A673 (cell line): ENCODE results near the gene ABCC10. TPM values are rescaled to one million over a fixed set of nuclear protein-coding genes. Genes with fewer than 3 reads are reported as not detected.
A peak's percentile ranks its signal among the peaks of the same experiment; 100 is the strongest.

Source experiments
- BruUV-seq: library from RNA; stranded (reverse); fragments of 400-500 nt; replicated peaks from 2 replicates; lab custom pipeline; 2021; lab: Mats Ljungman, UMichigan
- CTCF ChIA-PET: fragments of 300-600 bp; sonication (Branson Sonifier 250); formaldehyde crosslinking; loops from one replicate; lab custom pipeline; 2022; ENCODE audit warnings: antibody characterized with exemption; lab: Charles Lee
- POLR2A ChIA-PET: fragments of 300-600 bp; sonication (Branson Sonifier 250); formaldehyde crosslinking; loops from one replicate; lab custom pipeline; 2022; ENCODE audit warnings: antibody characterized with exemption; ENCODE audit not compliant: low non-redundant PET; lab: Charles Lee
- DNase-seq: peaks from one replicate; pipeline ENCODE4 v3.0.0-alpha.2; 2015; ENCODE audit warnings: low spot score
- H3K27ac ChIP-seq: fragments of 200-600 bp; sonication (generic); 2 replicates; pipeline ENCODE4 v1.5.1; 2016; ENCODE audit warnings: mixed run types, low read depth, mild to moderate bottlenecking, mixed read lengths, antibody characterized with exemption, low read length; ENCODE audit not compliant: poor library complexity, severe bottlenecking
- H3K27me3 ChIP-seq: fragments of 200-600 bp; sonication (generic); replicated peaks from 2 replicates; pipeline ENCODE4 v1.6.1; 2017; ENCODE audit warnings: mixed run types, low read depth, mild to moderate bottlenecking, mixed read lengths, antibody characterized with exemption, low read length; ENCODE audit not compliant: insufficient read depth, poor library complexity
- H3K36me3 ChIP-seq: fragments of 200-600 bp; sonication (generic); 2 replicates; pipeline ENCODE4 v1.6.1; 2016; ENCODE audit warnings: mixed run types, mild to moderate bottlenecking, mixed read lengths, antibody characterized with exemption, low read length; ENCODE audit not compliant: insufficient read depth, poor library complexity, severe bottlenecking
- H3K4me1 ChIP-seq: fragments of 200-600 bp; sonication (generic); 2 replicates; pipeline ENCODE4 v1.6.1; 2017; ENCODE audit warnings: mixed run types, mild to moderate bottlenecking, mixed read lengths, antibody characterized with exemption, low read length; ENCODE audit not compliant: insufficient read depth, poor library complexity, severe bottlenecking
- H3K4me3 ChIP-seq: fragments of 200-600 bp; sonication (generic); 2 replicates; pipeline ENCODE4 v1.5.1; 2016; ENCODE audit warnings: low read depth, mixed run types, mild to moderate bottlenecking, mixed read lengths, low read length; ENCODE audit not compliant: poor library complexity, severe bottlenecking
- H3K9me3 ChIP-seq: fragments of 200-600 bp; sonication (generic); 2 replicates; pipeline ENCODE4 v1.6.1; 2016; ENCODE audit warnings: mixed run types, low read depth, mild to moderate bottlenecking, mixed read lengths, antibody characterized with exemption, low read length; ENCODE audit not compliant: poor library complexity, severe bottlenecking
- EZH2 ChIP-seq: fragments of 200-600 bp; sonication (generic); IDR thresholded peaks from 2 replicates; pipeline ENCODE4 v1.6.1; 2017; ENCODE audit warnings: borderline replicate concordance, low read depth, mild to moderate bottlenecking, mixed read lengths, antibody characterized with exemption, low read length; ENCODE audit not compliant: poor library complexity, severe bottlenecking
- intact Hi-C: fragments of 100-400 bp; cut with micrococcal nuclease; formaldehyde crosslinking; loops from one replicate; pipeline ENCODE4 v1.10.0; 2022; ENCODE audit not compliant: unreplicated experiment
- total RNA-seq: library from RNA; stranded (reverse); gene quantifications from 2 replicates; pipeline ENCODE4 v1.2.3, GENCODE V29; 2021
- TF ChIP-seq, protein P1 (sequence below): fragments of 300-800, 200-600 bp; sonication (generic); conservative IDR thresholded peaks from 2 replicates; pipeline ENCODE4 v1.5.1; 2017; ENCODE audit warnings: low read depth, mild to moderate bottlenecking, antibody characterized with exemption, low read length, moderate library complexity, mixed read lengths

Gene ABCC10
- total RNA-seq, 1 experiment from 2014 or later = 46.4 TPM

DNA sequence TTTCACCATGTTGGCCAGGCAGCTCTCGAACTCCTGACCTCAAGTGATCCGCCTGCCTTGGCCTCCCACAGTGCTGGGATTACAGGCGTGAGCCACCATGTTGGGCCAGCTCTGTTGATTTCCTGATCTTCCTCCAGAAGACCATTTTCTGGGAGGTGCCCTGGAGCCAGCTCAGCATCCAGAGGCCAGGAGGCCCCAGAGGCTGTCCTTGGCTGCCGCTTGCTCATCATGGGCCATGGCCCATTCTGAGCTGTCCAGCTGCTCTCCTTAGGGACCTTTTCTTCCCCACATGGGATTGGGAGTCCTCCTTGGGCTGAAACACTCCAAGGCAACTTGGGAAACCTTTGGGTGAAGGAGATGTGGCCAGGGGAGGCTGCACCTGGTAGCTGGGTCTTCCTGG is 67.4 kb downstream of the ABCC10 start:
- no peaks in the 10 kb centered on the region for H3K9me3 ChIP-seq
- no TSS peak for BruUV-seq
- TF ChIP-seq, protein P1, sequence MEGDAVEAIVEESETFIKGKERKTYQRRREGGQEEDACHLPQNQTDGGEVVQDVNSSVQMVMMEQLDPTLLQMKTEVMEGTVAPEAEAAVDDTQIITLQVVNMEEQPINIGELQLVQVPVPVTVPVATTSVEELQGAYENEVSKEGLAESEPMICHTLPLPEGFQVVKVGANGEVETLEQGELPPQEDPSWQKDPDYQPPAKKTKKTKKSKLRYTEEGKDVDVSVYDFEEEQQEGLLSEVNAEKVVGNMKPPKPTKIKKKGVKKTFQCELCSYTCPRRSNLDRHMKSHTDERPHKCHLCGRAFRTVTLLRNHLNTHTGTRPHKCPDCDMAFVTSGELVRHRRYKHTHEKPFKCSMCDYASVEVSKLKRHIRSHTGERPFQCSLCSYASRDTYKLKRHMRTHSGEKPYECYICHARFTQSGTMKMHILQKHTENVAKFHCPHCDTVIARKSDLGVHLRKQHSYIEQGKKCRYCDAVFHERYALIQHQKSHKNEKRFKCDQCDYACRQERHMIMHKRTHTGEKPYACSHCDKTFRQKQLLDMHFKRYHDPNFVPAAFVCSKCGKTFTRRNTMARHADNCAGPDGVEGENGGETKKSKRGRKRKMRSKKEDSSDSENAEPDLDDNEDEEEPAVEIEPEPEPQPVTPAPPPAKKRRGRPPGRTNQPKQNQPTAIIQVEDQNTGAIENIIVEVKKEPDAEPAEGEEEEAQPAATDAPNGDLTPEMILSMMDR = no peak
- no peak for TF ChIP-seq EZH2
- no peak overlapping the region for H3K4me3 ChIP-seq
- ChIA-PET POLR2A (no interaction called here), CTCF (no interaction called here)
- H3K27me3 ChIP-seq = no peaks in the 10 kb centered on the region
- H3K36me3 ChIP-seq = peaks cover 15% of the 10 kb centered on the region
- intact Hi-C loops = no loop called here
- DNase-seq = no peak
- H3K4me1 ChIP-seq = peaks cover 35% of the 10 kb centered on the region
- no peak overlapping the region for H3K27ac ChIP-seq

DNA sequence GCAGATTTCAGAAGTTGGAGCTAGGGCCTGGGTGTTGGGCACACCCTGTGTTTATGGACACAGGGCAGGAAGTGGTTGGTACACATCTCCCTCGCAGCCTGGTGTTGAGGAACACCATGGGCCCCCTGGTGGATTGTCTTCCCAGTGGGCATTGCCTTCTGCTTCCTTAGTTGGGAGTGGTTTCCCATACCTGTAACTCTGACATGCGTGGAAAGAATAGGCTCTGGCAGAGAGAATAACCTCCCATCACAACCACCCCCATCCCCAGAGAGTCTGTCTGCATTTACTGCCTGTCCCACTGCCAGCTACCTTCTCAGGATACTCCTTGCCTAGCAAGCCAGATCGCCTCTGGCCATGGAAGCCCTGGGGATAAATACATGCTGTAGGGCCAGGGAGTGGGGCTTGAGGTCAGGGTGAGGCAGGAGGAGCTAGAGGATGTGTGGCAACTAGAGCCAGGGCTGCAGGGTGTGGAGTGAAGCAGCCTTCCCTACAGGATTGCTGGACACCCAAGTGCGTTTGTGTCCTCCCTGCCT is 68.1 kb downstream of the ABCC10 start:
- H3K4me1 ChIP-seq = peaks cover 35% of the 10 kb centered on the region
- ChIA-PET CTCF (no interaction called here), POLR2A (no interaction called here)
- no peaks in the 10 kb centered on the region for H3K27me3 ChIP-seq
- no peak overlapping the region for H3K4me3 ChIP-seq
- DNase-seq = no peak
- H3K9me3 ChIP-seq = no peaks in the 10 kb centered on the region
- no TSS peak for BruUV-seq
- peak overlapping the region; percentile 50 for H3K27ac ChIP-seq
- TF ChIP-seq, protein P1 = peak; percentile 37; the same call in 1 of the 2 replicates
- TF ChIP-seq EZH2 = no peak
- intact Hi-C loops = no loop called here
- peaks cover 21% of the 10 kb centered on the region for H3K36me3 ChIP-seq

DNA sequence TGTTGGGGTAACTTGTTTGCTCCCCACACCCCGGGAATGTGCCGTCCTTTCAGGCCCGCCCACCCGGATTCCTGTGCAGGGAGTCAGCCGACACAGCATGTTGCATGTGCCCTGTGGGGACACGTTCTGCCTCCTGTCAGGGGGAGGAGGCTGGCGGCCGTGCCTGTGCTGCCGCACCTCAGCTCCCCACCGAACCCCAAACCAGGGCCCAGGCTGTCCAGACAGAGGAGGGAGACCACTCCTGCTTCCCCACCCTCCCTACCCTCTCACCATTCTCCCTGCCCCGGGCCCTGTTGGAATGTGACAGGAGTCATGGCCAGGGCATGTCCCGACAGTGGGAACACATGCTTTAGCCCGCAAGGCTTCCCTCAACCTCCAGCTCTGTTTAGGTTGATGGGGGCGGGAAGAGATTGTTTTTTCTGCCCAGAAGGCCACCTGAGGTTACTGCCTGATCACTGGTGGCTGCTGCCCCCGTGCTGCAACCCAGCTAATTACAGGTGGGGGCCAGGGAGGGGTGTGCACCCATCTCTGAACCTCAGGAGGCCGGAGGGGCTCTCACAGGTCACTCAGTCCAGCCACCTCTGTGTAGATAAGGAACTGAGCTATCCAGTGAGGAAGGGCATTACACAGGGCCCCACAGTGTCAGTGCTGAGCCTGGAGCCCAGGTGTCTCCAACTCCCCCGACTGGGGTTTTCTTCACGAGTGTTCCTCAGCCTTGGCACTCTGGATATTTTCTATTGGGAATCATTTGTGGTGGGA is 69.2 kb downstream of the ABCC10 start:
- Histone ChIP-seq H3K27me3 (no peaks in the 10 kb centered on the region), H3K4me3 (no peak overlapping the region), H3K27ac (no peak overlapping the region), H3K36me3 (peaks cover 29% of the 10 kb centered on the region), H3K4me1 (peaks cover 33% of the 10 kb centered on the region), H3K9me3 (no peaks in the 10 kb centered on the region)
- TF ChIP-seq, protein P1 = peak; percentile 42
- TF ChIP-seq EZH2 = no peak
- intact Hi-C loops = no loop called here
- BruUV-seq = no TSS peak
- CTCF ChIA-PET = interaction anchor here (0.6 kb wide), 1 partner anchor 44 kb away, joined by 3 read pairs; no protein-coding TSS in a partner anchor
- no peak for DNase-seq
- POLR2A ChIA-PET = interaction anchor here (0.6 kb wide), 1 partner anchor 230 kb away, joined by 7 read pairs; no protein-coding TSS in a partner anchor
